K562 (cell line): ENCODE measurements around the gene LTK. TPM values are rescaled to one million over a fixed set of nuclear protein-coding genes. Genes with fewer than 3 reads are reported as not detected.

Experiments used
- KLF1 ChIP-seq: fragments of 450-650 bp; IDR thresholded peaks from 2 replicates; pipeline ENCODE4 v1.6.1; 2016; ENCODE audit warnings: missing genetic modification characterization, missing compliant biosample characterization
- SMC3 ChIP-seq: conservative IDR thresholded peaks from 2 replicates; pipeline ENCODE4 v1.6.1; 2011; ENCODE audit warnings: low read depth, low read length, improper control_type of control experiment; ENCODE audit not compliant: insufficient read depth
- SP2 ChIP-seq: IDR thresholded peaks from 2 replicates; pipeline ENCODE4 v1.6.1; 2011; ENCODE audit warnings: mild to moderate bottlenecking, low read depth, low read length, moderate library complexity; ENCODE audit not compliant: poor library complexity, severe bottlenecking; ENCODE audit errors: extremely low read depth
- ZNF76 ChIP-seq: fragments of 250-450 bp; sonication (Bioruptor Pico); IDR thresholded peaks from 2 replicates; pipeline ENCODE4 v1.4.0; 2020; ENCODE audit warnings: mild to moderate bottlenecking, moderate library complexity, borderline replicate concordance
- polyA plus RNA-seq, 8 experiments: library from polyadenylated mRNA; depleted of rRNA in 4 of 8; stranded (reverse) in 5 of 8; unstranded in 3 of 8; fragments of >200 nt; fragmentation: Nextera tagmentation in 2 of 8; fragmentation: Illumina TruSeq in 1 of 8; extraction: Ambion mirVana in 2 of 8; extraction: Trizol in 1 of 8; gene quantifications; 2 replicates each; pipeline versions ENCODE4 v1.2.1 to v1.2.3, GENCODE V29; 2011 to 2014; ENCODE audit warnings: inconsistent platforms in 1 of 8, missing spikeins in 1 of 8
- total RNA-seq, 7 experiments: library from RNA; depleted of rRNA in 6 of 7; stranded (reverse); fragments of >200 nt in 6 of 7; fragmentation: Illumina TruSeq in 2 of 7; extraction: Trizol in 2 of 7; gene quantifications; 2 replicates each; pipeline versions ENCODE4 v1.2.1 to v1.2.3, GENCODE V29; 2011 to 2021; ENCODE audit warnings: low replicate concordance in 1 of 7
- TF ChIP-seq, protein P1 (sequence below), 2 experiments: fragments of 450-650 bp; IDR thresholded peaks; 2 replicates each; pipeline ENCODE4 v1.6.1; 2016; ENCODE audit warnings: mild to moderate bottlenecking in 2 of 2, borderline replicate concordance in 1 of 2, low read depth in 1 of 2, moderate library complexity in 1 of 2
- TF ChIP-seq, protein P2 (sequence below): fragments of 250-450 bp; sonication (Bioruptor Pico); IDR thresholded peaks from 2 replicates; pipeline ENCODE4 v1.4.0; 2020; ENCODE audit warnings: mild to moderate bottlenecking, moderate library complexity, borderline replicate concordance
- TF ChIP-seq, protein P3 (sequence below): sonication (generic); formaldehyde crosslinking; IDR thresholded peaks from 2 replicates; pipeline ENCODE4 v1.8.1; 2023; ENCODE audit warnings: missing genetic modification reagents, mild to moderate bottlenecking, borderline replicate concordance
- TF ChIP-seq, protein P4 (sequence below): IDR thresholded peaks from 2 replicates; pipeline ENCODE4 v1.6.1; 2011; ENCODE audit not compliant: insufficient read length; ENCODE audit errors: extremely low read depth

LTK gene
- total and polyA plus RNA-seq, 9 of the 15 experiments (the other 6 are each of a cell fraction or from before 2014, with no cell fraction given) = 0.25 to 4.4 (median 1.8) TPM

DNA sequence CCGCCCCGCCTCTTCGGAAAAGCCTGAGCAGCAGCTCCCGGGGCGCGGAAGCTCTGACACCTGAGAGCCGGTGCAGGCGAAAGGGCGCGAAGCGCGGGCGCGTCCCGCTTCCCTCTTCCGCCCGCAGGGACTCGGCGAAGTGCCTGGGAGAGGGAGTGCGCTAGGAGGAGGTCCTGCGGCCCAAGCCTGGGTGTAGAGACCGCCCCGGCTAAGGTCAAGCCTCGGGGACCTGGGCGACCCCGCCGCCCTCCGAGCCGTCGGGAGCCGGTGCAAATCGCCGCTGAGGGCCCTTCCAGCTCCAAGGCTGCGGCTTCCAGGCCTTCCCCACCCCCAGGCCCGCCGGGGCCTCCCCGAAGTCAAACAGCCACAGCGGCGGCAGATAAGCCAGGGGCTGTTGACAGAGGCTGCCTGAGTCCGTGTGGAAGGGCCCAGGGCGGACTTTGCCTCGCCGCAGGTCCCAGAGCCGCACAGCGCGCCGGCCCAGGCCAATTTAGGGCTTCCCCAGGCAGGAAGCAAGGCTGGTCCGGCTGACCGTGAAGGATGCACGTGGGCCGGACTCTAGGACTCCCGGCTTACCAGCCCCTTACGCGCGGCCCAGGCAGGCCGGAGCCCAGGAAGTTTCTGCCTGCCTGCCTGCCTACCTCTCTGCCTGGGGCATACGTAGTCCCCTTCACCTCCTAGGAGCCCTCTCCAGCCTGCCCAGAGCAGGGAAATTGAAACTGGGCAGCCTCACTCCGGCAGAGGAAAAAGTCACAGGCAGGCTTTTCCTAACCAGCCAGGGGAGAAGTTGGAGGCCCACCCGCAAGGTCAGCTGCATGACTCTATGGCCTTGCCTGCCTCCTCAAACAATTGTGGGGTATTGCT, 17.7 kb downstream of the LTK start (continued):
- TF ChIP-seq, protein P1, sequence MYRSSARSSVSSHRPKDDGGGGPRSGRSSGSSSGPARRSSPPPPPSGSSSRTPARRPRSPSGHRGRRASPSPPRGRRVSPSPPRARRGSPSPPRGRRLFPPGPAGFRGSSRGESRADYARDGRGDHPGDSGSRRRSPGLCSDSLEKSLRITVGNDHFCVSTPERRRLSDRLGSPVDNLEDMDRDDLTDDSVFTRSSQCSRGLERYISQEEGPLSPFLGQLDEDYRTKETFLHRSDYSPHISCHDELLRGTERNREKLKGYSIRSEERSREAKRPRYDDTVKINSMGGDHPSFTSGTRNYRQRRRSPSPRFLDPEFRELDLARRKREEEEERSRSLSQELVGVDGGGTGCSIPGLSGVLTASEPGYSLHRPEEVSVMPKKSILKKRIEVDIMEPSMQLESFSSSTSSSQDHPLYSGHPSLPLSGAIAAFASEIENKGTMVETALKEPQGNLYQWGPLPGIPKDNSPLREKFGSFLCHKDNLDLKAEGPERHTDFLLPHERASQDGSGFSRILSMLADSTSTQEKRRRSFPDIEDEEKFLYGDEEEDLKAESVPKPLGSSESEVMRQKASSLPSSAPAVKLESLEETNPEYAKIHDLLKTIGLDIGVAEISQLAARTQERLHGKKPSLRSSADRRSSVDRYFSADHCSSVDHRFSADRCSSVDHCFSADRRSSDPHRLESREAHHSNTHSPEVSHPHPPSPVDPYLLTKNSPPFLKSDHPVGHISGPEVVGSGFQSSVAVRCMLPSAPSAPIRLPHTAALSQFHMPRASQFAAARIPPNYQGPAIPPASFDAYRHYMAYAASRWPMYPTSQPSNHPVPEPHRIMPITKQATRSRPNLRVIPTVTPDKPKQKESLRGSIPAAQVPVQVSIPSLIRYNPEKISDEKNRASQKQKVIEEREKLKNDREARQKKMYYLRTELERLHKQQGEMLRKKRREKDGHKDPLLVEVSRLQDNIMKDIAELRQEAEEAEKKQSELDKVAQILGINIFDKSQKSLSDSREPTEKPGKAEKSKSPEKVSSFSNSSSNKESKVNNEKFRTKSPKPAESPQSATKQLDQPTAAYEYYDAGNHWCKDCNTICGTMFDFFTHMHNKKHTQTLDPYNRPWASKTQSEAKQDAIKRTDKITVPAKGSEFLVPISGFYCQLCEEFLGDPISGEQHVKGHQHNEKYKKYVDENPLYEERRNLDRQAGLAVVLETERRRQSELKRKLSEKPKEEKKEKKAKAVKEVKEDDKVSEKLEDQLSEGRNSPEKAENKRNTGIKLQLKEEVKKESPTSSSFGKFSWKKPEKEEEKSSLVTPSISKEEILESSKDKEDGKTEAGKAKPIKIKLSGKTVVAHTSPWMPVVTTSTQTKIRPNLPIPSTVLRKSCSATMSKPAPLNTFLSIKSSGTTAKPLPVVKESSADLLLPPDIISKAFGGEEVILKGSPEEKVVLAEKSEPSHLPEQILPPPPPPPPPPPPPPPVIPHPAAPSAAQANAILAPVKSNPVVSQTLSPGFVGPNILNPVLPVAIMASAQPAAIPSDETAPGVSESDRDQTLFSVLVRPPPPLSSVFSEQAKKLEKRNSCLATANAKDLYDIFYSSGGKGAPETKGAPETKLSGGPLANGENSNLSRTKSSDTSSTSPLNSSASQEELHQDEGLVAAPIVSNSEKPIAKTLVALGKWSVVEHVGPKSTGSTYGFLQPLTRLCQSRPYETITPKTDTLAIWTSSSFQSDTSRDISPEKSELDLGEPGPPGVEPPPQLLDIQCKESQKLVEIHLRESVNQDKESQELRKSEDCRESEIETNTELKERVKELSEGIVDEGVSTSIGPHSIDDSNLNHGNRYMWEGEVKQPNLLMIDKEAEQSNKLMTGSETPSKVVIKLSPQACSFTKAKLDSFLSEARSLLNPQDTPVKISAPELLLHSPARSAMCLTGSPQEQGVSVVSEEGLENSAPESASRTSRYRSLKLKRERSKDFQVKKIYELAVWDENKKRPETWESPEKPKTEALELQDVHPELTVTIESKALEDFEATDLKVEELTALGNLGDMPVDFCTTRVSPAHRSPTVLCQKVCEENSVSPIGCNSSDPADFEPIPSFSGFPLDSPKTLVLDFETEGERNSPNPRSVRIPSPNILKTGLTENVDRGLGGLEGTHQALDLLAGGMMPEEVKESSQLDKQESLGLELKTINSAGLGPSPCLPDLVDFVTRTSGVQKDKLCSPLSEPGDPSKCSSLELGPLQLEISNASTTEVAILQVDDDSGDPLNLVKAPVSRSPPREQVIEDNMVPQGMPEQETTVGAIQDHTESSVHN (IDR thresholded peaks at IDR 0.05; ENCODE audit: borderline replicate concordance in 1 of 2, low read depth in 1 of 2) = no peak
- TF ChIP-seq, protein P2, sequence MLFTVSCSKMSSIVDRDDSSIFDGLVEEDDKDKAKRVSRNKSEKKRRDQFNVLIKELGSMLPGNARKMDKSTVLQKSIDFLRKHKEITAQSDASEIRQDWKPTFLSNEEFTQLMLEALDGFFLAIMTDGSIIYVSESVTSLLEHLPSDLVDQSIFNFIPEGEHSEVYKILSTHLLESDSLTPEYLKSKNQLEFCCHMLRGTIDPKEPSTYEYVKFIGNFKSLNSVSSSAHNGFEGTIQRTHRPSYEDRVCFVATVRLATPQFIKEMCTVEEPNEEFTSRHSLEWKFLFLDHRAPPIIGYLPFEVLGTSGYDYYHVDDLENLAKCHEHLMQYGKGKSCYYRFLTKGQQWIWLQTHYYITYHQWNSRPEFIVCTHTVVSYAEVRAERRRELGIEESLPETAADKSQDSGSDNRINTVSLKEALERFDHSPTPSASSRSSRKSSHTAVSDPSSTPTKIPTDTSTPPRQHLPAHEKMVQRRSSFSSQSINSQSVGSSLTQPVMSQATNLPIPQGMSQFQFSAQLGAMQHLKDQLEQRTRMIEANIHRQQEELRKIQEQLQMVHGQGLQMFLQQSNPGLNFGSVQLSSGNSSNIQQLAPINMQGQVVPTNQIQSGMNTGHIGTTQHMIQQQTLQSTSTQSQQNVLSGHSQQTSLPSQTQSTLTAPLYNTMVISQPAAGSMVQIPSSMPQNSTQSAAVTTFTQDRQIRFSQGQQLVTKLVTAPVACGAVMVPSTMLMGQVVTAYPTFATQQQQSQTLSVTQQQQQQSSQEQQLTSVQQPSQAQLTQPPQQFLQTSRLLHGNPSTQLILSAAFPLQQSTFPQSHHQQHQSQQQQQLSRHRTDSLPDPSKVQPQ (CRISPR knock-in tag) = no peak
- TF ChIP-seq KLF1 (tag) (peak; percentile 19; the same call in 1 of the 2 replicates), SMC3 (no peak), SP2 (no peak), ZNF76 (CRISPR knock-in tag) (no peak)
- TF ChIP-seq, protein P3, sequence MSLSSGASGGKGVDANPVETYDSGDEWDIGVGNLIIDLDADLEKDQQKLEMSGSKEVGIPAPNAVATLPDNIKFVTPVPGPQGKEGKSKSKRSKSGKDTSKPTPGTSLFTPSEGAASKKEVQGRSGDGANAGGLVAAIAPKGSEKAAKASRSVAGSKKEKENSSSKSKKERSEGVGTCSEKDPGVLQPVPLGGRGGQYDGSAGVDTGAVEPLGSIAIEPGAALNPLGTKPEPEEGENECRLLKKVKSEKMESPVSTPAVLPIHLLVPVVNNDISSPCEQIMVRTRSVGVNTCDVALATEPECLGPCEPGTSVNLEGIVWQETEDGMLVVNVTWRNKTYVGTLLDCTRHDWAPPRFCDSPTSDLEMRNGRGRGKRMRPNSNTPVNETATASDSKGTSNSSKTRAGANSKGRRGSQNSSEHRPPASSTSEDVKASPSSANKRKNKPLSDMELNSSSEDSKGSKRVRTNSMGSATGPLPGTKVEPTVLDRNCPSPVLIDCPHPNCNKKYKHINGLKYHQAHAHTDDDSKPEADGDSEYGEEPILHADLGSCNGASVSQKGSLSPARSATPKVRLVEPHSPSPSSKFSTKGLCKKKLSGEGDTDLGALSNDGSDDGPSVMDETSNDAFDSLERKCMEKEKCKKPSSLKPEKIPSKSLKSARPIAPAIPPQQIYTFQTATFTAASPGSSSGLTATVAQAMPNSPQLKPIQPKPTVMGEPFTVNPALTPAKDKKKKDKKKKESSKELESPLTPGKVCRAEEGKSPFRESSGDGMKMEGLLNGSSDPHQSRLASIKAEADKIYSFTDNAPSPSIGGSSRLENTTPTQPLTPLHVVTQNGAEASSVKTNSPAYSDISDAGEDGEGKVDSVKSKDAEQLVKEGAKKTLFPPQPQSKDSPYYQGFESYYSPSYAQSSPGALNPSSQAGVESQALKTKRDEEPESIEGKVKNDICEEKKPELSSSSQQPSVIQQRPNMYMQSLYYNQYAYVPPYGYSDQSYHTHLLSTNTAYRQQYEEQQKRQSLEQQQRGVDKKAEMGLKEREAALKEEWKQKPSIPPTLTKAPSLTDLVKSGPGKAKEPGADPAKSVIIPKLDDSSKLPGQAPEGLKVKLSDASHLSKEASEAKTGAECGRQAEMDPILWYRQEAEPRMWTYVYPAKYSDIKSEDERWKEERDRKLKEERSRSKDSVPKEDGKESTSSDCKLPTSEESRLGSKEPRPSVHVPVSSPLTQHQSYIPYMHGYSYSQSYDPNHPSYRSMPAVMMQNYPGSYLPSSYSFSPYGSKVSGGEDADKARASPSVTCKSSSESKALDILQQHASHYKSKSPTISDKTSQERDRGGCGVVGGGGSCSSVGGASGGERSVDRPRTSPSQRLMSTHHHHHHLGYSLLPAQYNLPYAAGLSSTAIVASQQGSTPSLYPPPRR (CRISPR knock-in tag) = no peak
- TF ChIP-seq, protein P4, sequence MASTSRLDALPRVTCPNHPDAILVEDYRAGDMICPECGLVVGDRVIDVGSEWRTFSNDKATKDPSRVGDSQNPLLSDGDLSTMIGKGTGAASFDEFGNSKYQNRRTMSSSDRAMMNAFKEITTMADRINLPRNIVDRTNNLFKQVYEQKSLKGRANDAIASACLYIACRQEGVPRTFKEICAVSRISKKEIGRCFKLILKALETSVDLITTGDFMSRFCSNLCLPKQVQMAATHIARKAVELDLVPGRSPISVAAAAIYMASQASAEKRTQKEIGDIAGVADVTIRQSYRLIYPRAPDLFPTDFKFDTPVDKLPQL = no peak
